VCaP (cell line): ENCODE data around the gene MFAP1.
"Not testable (repeated sequence)": the region's sequence is repeated elsewhere in the genome, so short reads cannot be mapped to it uniquely, and the experiment has no call there.

Experiments
- H3K27ac ChIP-seq: fragments of 450-650 bp; 2 replicates; pipeline ENCODE4 v1.5.1; 2017
- TF ChIP-seq, protein P1 (sequence below): fragments of 450-650 bp; conservative IDR thresholded peaks from 2 replicates; pipeline ENCODE4 v1.5.1; 2017; ENCODE audit warnings: mild to moderate bottlenecking, moderate library complexity

The MFAP1 gene

GRCh38 chr15:43828061-43828657 is 3.7 kb upstream of the MFAP1 start:
- peak overlapping the region; percentile 72 for H3K27ac ChIP-seq
- TF ChIP-seq, protein P1, sequence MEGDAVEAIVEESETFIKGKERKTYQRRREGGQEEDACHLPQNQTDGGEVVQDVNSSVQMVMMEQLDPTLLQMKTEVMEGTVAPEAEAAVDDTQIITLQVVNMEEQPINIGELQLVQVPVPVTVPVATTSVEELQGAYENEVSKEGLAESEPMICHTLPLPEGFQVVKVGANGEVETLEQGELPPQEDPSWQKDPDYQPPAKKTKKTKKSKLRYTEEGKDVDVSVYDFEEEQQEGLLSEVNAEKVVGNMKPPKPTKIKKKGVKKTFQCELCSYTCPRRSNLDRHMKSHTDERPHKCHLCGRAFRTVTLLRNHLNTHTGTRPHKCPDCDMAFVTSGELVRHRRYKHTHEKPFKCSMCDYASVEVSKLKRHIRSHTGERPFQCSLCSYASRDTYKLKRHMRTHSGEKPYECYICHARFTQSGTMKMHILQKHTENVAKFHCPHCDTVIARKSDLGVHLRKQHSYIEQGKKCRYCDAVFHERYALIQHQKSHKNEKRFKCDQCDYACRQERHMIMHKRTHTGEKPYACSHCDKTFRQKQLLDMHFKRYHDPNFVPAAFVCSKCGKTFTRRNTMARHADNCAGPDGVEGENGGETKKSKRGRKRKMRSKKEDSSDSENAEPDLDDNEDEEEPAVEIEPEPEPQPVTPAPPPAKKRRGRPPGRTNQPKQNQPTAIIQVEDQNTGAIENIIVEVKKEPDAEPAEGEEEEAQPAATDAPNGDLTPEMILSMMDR, result no peak

- TF ChIP-seq, protein P1, result no peak
- peak within 1 kb of the TSS; percentile 72 for H3K27ac ChIP-seq
Measured at GRCh38 chr15:43826508-43827341, 2.2 kb upstream of the MFAP1 start, which contains the start of gene WDR76. Gene WDR76, plus strand, starts transcription at chr15:43827002. Its CDS starts 31 bp downstream, at chr15:43827033.

- H3K27ac ChIP-seq, result peak overlapping the region; percentile 72
Measured at GRCh38 chr15:43826029-43826507, 1.6 kb upstream of the MFAP1 start.

GRCh38 chr15:43825305-43825704 is 815 bp upstream of the MFAP1 start:
- peak overlapping the region; percentile 85; the same call in 1 of the 2 replicates for H3K27ac ChIP-seq

More at GRCh38 chr15:43826029-43826507, 1.6 kb upstream of the MFAP1 start:
- TF ChIP-seq, protein P1, result no peak

GRCh38 chr15:43821505-43821904 is 3.0 kb downstream of the MFAP1 start:
- TF ChIP-seq, protein P1, result no peak

DNA sequence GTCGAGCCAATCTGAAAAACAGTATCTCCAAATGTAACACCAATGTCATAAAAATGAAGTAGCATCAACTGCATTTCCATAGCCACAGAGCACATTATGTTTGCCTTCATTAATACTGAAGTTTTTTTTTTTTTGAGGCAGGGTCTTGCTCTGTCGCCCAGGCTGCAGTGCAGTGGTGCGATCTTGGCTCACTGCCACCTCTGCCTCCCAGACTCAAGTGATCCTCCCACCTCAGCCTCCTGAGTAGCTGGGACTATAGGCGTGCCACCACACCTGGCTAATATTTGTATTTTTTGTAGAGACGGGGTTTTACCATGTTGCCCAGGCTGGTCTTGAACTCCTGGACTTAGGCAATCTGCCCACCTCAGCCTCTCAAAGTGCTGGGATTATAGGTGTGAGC is 9.4 kb downstream of the MFAP1 start:
- H3K27ac ChIP-seq, result not testable (repeated sequence)

More at GRCh38 chr15:43821505-43821904, 3.0 kb downstream of the MFAP1 start:
- no peak overlapping the region for H3K27ac ChIP-seq

DNA sequence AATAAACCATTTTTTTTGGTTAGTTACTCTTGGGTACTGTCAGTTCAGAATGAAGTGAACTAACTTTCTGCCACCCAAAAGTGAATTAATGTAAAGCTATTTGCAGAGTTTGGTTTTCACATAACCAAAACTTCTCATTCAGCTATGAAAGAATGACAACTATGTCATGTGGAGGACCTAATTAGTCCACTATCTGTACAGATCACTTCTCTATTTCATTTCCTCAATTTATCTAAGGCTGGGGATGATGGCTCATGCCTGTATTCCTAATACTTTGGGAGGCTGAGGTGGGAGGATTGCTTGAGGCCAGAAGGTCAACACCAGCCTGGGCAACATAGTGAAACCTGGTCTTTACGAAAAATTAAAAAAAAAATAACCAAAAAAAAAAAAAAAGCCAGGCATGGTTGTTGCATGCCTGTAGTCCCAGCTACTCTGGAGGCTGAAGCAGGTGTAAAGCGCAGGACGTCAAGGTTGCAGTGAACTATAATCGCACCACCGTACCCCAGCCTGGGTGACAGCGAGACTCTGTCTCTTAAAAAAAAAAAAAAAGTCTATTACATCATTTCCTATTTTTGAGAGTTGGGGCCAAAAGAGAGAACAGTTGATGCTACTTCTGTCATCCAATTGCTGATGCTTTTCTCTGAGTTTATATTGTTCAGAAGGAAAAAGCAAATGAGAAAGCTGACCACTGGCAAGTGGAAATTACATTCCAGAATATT is 15.4 kb downstream of the MFAP1 start:
- peak overlapping the region; percentile 88 for H3K27ac ChIP-seq
- TF ChIP-seq, protein P1, result no peak

GRCh38 chr15:43808435-43808950 is 16.0 kb downstream of the MFAP1 start:
- TF ChIP-seq, protein P1, result no peak
- H3K27ac ChIP-seq, result peak overlapping the region; percentile 88

DNA sequence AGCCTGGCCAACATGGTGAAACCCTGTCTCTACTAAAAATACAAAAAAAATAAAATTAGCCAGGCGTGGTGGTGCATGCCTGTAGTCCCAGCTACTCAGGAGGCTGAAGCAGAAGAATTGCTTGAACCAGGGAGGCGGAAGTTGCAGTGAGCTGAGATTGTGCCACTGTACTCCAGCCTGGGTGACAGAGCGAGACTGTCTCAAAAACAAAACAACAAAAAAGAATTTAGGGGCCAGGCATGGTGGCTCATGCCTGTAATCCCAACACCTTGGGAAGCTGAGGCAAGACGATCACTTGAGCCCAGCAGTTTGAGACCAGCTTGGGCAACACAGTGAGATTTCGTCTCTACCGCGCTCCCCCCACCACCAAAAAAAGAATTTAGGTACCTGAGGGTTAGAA is 21.8 kb downstream of the MFAP1 start:
- not testable (repeated sequence) for H3K27ac ChIP-seq
